PC-3 (cell line): ENCODE data around the gene ZSCAN5A.

Experiments used
- CTCF ChIP-seq: fragments of 300-600 bp; sonication (generic); conservative IDR thresholded peaks from 2 replicates; pipeline ENCODE4 v1.5.1; 2017; ENCODE audit warnings: antibody characterized with exemption, low read depth, mild to moderate bottlenecking, low read length
- EZH2 ChIP-seq: fragments of 300-600 bp; sonication (generic); IDR thresholded peaks from one replicate; pipeline ENCODE4 v1.6.1; 2017; ENCODE audit warnings: antibody characterized with exemption, mild to moderate bottlenecking, low read length; ENCODE audit not compliant: unreplicated experiment
- EZH2phosphoT487 ChIP-seq: fragments of 300-600 bp; sonication (generic); IDR thresholded peaks from 2 replicates; pipeline ENCODE4 v1.6.1; 2018; ENCODE audit warnings: mild to moderate bottlenecking, antibody characterized with exemption, low read length, borderline replicate concordance

DNA sequence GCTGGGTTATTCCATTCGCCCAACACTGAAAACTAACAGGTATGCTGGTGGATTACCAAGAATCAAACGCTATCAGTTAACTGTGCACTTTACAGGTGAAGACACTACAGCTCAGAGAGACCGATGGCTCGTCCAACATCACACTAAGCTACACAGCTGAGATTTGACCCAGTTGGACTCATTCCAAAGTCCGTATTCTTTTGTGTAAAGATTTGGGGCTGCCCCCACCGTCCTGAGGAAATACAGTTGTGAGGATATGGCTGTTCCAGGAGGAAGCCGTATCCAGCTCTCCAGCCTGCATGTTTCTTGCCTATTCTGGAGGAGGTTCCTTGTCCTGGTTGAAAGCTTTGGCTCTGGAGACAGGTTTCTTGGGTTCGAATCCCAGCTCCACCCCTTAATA is 4.2 kb downstream of the ZSCAN5A start:
- TF ChIP-seq CTCF = no peak
- TF ChIP-seq EZH2 = no peak
- no peak for TF ChIP-seq EZH2phosphoT487
